Measurements from ENCODE around the gene EEF1G. TPM values are rescaled to one million over a fixed set of nuclear protein-coding genes. Genes with fewer than 3 reads are reported as not detected.
"Not testable (repeated sequence)": the region's sequence is repeated elsewhere in the genome, so short reads cannot be mapped to it uniquely, and the experiment has no call there.

Gene EEF1G
- total RNA-seq, 1 donor from 2014 or later: 1,931 TPM

GRCh38 chr11:62565100-62565802 lies 8.4 kb downstream of the EEF1G start:
- Mint-ChIP-seq H3K36me3 (ENCODE audit: insufficient read depth) (peaks cover 40% of the 10 kb centered on the region), H3K4me3 (ENCODE audit: low read depth) (peak overlapping the region; percentile 12), H3K4me1 (ENCODE audit: low read depth) (peaks cover 33% of the 10 kb centered on the region), H3K27me3 (no peaks in the 10 kb centered on the region), H3K9me3 (ENCODE audit: low read depth) (no peaks in the 10 kb centered on the region), H3K27ac (peak overlapping the region; percentile 25)
- DNase-seq (ENCODE audit: low spot score, unreplicated experiment): no peak
- no peak for TF ChIP-seq CTCF (IDR thresholded peaks at IDR 0.05; ENCODE audit: unreplicated experiment)

GRCh38 chr11:62561677-62562230 lies 11.9 kb downstream of the EEF1G start:
- not testable (repeated sequence) for H3K9me3 Mint-ChIP-seq (ENCODE audit: low read depth); DNase-seq (ENCODE audit: low spot score, unreplicated experiment); H3K27me3 Mint-ChIP-seq
- Mint-ChIP-seq H3K27ac (peak overlapping the region; percentile 91), H3K36me3 (ENCODE audit: insufficient read depth) (peaks cover 43% of the 10 kb centered on the region), H3K4me3 (ENCODE audit: low read depth) (peak overlapping the region; percentile 8), H3K4me1 (ENCODE audit: low read depth) (peaks cover 35% of the 10 kb centered on the region)

- Mint-ChIP-seq H3K36me3 (ENCODE audit: insufficient read depth) (peaks cover 37% of the 10 kb centered on the region), H3K4me3 (ENCODE audit: low read depth) (no peak overlapping the region), H3K27me3 (no peaks in the 10 kb centered on the region), H3K9me3 (ENCODE audit: low read depth) (no peaks in the 10 kb centered on the region), H3K4me1 (ENCODE audit: low read depth) (peaks cover 35% of the 10 kb centered on the region), H3K27ac (peak overlapping the region; percentile 91)
- peak; percentile 57 for DNase-seq (ENCODE audit: low spot score, unreplicated experiment)
- TF ChIP-seq CTCF (IDR thresholded peaks at IDR 0.05; ENCODE audit: unreplicated experiment): peak; percentile 66
These were observed 13.1 kb downstream of the EEF1G start for GRCh38 chr11:62560566-62561103.

- H3K4me3 Mint-ChIP-seq (ENCODE audit: low read depth); DNase-seq (ENCODE audit: low spot score, unreplicated experiment); H3K9me3 Mint-ChIP-seq (ENCODE audit: low read depth); H3K27me3 Mint-ChIP-seq: not testable (repeated sequence)
- Mint-ChIP-seq H3K4me1 (ENCODE audit: low read depth) (peaks cover 33% of the 10 kb centered on the region), H3K27ac (peak overlapping the region; percentile 91), H3K36me3 (ENCODE audit: insufficient read depth) (peaks cover 33% of the 10 kb centered on the region)
These were observed 14.1 kb downstream of the EEF1G start for GRCh38 chr11:62559626-62560025.

- peaks cover 37% of the 10 kb centered on the region for H3K4me1 Mint-ChIP-seq (ENCODE audit: low read depth)
These were observed 14.5 kb downstream of the EEF1G start for GRCh38 chr11:62559204-62559603.

More at GRCh38 chr11:62559204-62559603, 14.5 kb downstream of the EEF1G start:
- no peak for DNase-seq (ENCODE audit: low spot score, unreplicated experiment)
- Mint-ChIP-seq H3K9me3 (ENCODE audit: low read depth) (no peaks in the 10 kb centered on the region), H3K27ac (peak overlapping the region; percentile 20), H3K27me3 (no peaks in the 10 kb centered on the region), H3K4me3 (ENCODE audit: low read depth) (no peak overlapping the region), H3K36me3 (ENCODE audit: insufficient read depth) (peaks cover 33% of the 10 kb centered on the region)
- no peak for TF ChIP-seq CTCF (IDR thresholded peaks at IDR 0.05; ENCODE audit: unreplicated experiment)
